HG02970 (cell line): Measurements from ENCODE around the gene CNN2.
"Not testable (repeated sequence)": the region's sequence is repeated elsewhere in the genome, so short reads cannot be mapped to it uniquely, and the experiment has no call there.

Source experiments
- ATAC-seq: cut with Tn5 transposase; IDR thresholded peaks from one replicate; pipeline ENCODE4 v1.9.1; 2021; ENCODE audit warnings: mild to moderate bottlenecking, moderate library complexity, moderate number of reproducible peaks; ENCODE audit not compliant: unreplicated experiment, low FRiP score

Gene CNN2

GRCh38 chr19:1025080-1025479 is 1.3 kb upstream of the CNN2 start:
- ATAC-seq: not testable (repeated sequence)

- ATAC-seq: no peak
These were observed 608 bp downstream of the CNN2 start for GRCh38 chr19:1026783-1027649.

- ATAC-seq: no peak
These were observed 1.2 kb downstream of the CNN2 start for GRCh38 chr19:1027650-1028061.

GRCh38 chr19:1028062-1028926 is 1.9 kb downstream of the CNN2 start:
- no peak for ATAC-seq

- no peak for ATAC-seq
These were observed 6.0 kb downstream of the CNN2 start for GRCh38 chr19:1032264-1032867.

GRCh38 chr19:1035998-1036621 is 9.7 kb downstream of the CNN2 start:
- no peak for ATAC-seq

- peak; percentile 0 for ATAC-seq
These were observed 11.2 kb downstream of the CNN2 start for GRCh38 chr19:1037621-1038064.

GRCh38 chr19:1038978-1039645 is 12.7 kb downstream of the CNN2 start:
- ATAC-seq: no peak

- peak; percentile 75 for ATAC-seq
These were observed 13.5 kb downstream of the CNN2 start, which contains the start of gene ABCA7 for GRCh38 chr19:1039646-1040475. ABCA7 (plus strand) TSS chr19:1040107; CDS start chr19:1041362, 1,255 bp downstream.

- ATAC-seq: peak; percentile 36
These were observed 14.3 kb downstream of the CNN2 start for GRCh38 chr19:1040476-1041271.

GRCh38 chr19:1041272-1041834 is 14.9 kb downstream of the CNN2 start:
- no peak for ATAC-seq

- ATAC-seq: no peak
These were observed 15.7 kb downstream of the CNN2 start for GRCh38 chr19:1041835-1042685.

GRCh38 chr19:1042689-1043511 is 16.5 kb downstream of the CNN2 start:
- no peak for ATAC-seq

- ATAC-seq: no peak
These were observed 18.8 kb downstream of the CNN2 start for GRCh38 chr19:1045247-1045603.

- no peak for ATAC-seq
These were observed 19.8 kb downstream of the CNN2 start for GRCh38 chr19:1046117-1046626.
